Hematopoietic multipotent progenitor cell treated with erythropoietin and hydrocortisone succinate and interleukin-3 and kit ligand, for 6 days (in vitro differentiated cells): Measurements from ENCODE around the gene SGSM1.

Source experiments
- DNase-seq: peaks from one replicate; pipeline ENCODE4 v3.0.0-alpha.2; 2015

Gene SGSM1

GRCh38 chr22:24951942-24952836, 146.2 kb downstream of the SGSM1 start, which contains the start of gene KIAA1671:
TSS of gene KIAA1671 (plus strand) at chr22:24952716. CDS start at chr22:25028000, 75,284 bp downstream.
- peak; percentile 84 for DNase-seq

GRCh38 chr22:24952837-24953383, 146.9 kb downstream of the SGSM1 start:
- peak; percentile 12 for DNase-seq

- DNase-seq: no peak
These were observed 147.5 kb downstream of the SGSM1 start for GRCh38 chr22:24953384-24954113.

- no peak for DNase-seq
These were observed 148.1 kb downstream of the SGSM1 start for GRCh38 chr22:24954114-24954463.

GRCh38 chr22:24954856-24955255, 148.8 kb downstream of the SGSM1 start:
- DNase-seq: no peak

GRCh38 chr22:24957043-24957442, 151.0 kb downstream of the SGSM1 start:
- no peak for DNase-seq

GRCh38 chr22:24961217-24961844, 155.3 kb downstream of the SGSM1 start:
- DNase-seq: no peak

GRCh38 chr22:24962094-24962493, 156.1 kb downstream of the SGSM1 start:
- DNase-seq: no peak

- no peak for DNase-seq
These were observed 156.8 kb downstream of the SGSM1 start for GRCh38 chr22:24962835-24963234.

GRCh38 chr22:24964441-24964840, 158.4 kb downstream of the SGSM1 start:
- no peak for DNase-seq

GRCh38 chr22:24965822-24966626, 160.0 kb downstream of the SGSM1 start:
- DNase-seq: no peak

GRCh38 chr22:24968066-24968561, 162.1 kb downstream of the SGSM1 start:
- no peak for DNase-seq

- DNase-seq: no peak
These were observed 163.7 kb downstream of the SGSM1 start for GRCh38 chr22:24969560-24970301.

- no peak for DNase-seq
These were observed 166.4 kb downstream of the SGSM1 start for GRCh38 chr22:24972369-24972768.

- no peak for DNase-seq
These were observed 167.9 kb downstream of the SGSM1 start for GRCh38 chr22:24973872-24974271.

GRCh38 chr22:24975125-24975640, 169.2 kb downstream of the SGSM1 start:
- no peak for DNase-seq

- DNase-seq: no peak
These were observed 169.9 kb downstream of the SGSM1 start for GRCh38 chr22:24975813-24976341.

- DNase-seq: no peak
These were observed 170.6 kb downstream of the SGSM1 start for GRCh38 chr22:24976442-24977218.
